Hepatocyte (in vitro differentiated cells): ENCODE measurements around the gene SIN3A.

Experiments used
- EZH2 ChIP-seq: fragments of 200-600 bp; sonication (generic); IDR thresholded peaks from 2 replicates; pipeline ENCODE4 v1.6.1; 2016; ENCODE audit warnings: antibody characterized with exemption, mild to moderate bottlenecking, borderline replicate concordance
- TF ChIP-seq, protein P1 (sequence below): fragments of 200-600 bp; sonication (generic); IDR thresholded peaks from 2 replicates; pipeline ENCODE4 v1.5.1; 2016; ENCODE audit warnings: antibody characterized with exemption, mild to moderate bottlenecking; ENCODE audit not compliant: poor library complexity

- TF ChIP-seq EZH2: no peak
- TF ChIP-seq, protein P1, sequence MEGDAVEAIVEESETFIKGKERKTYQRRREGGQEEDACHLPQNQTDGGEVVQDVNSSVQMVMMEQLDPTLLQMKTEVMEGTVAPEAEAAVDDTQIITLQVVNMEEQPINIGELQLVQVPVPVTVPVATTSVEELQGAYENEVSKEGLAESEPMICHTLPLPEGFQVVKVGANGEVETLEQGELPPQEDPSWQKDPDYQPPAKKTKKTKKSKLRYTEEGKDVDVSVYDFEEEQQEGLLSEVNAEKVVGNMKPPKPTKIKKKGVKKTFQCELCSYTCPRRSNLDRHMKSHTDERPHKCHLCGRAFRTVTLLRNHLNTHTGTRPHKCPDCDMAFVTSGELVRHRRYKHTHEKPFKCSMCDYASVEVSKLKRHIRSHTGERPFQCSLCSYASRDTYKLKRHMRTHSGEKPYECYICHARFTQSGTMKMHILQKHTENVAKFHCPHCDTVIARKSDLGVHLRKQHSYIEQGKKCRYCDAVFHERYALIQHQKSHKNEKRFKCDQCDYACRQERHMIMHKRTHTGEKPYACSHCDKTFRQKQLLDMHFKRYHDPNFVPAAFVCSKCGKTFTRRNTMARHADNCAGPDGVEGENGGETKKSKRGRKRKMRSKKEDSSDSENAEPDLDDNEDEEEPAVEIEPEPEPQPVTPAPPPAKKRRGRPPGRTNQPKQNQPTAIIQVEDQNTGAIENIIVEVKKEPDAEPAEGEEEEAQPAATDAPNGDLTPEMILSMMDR: no peak
These were observed 28.2 kb upstream of the SIN3A start for GRCh38 chr15:75479670-75480069.
